HepG2 (cell line): ENCODE results near the gene PHF3. TPM values are rescaled to one million over a fixed set of nuclear protein-coding genes. Genes with fewer than 3 reads are reported as not detected.

ENCODE experiments used
- ATAC-seq: fragments of 200-7000 bp; cut with Tn5 transposase; 3 replicates; pipeline ENCODE4 v1.9.1; 2020; ENCODE audit warnings: mild to moderate bottlenecking, moderate library complexity
- BruUV-seq: library from RNA; stranded (reverse); fragments of 400-500 nt; replicated peaks from 2 replicates; lab custom pipeline; 2021; lab: Mats Ljungman, UMichigan
- CTCF ChIA-PET: fragments of 300-600 bp; formaldehyde crosslinking; extraction: SDS; loops from one replicate; lab custom pipeline; 2021; ENCODE audit warnings: low total read pairs, inconsistent platforms, low intra/inter-chr PET ratio; lab: Yijun Ruan, JAX
- POLR2A ChIA-PET: fragments of 350-600 bp; sonication (Branson Sonifier 250); formaldehyde crosslinking; loops from one replicate; lab custom pipeline; 2020; ENCODE audit warnings: antibody characterized with exemption, inconsistent platforms; lab: Yijun Ruan, JAX
- DNase-seq: peaks from one replicate; pipeline ENCODE4 v3.0.0-alpha.2; 2015; ENCODE audit warnings: low spot score
- FAIRE-seq: peaks from 3 replicates; lab custom pipeline; 2011; peaks lifted over from hg19 to GRCh38; lab: Jason Lieb, UNC
- H2AFZ ChIP-seq: one replicate; pipeline ENCODE4 v1.6.1; 2011; ENCODE audit warnings: low read length, inconsistent platforms
- H3K27ac ChIP-seq: fragments of 300-600 bp; 3 replicates; pipeline ENCODE4 v1.8.0; 2011; ENCODE audit warnings: mixed run types, mild to moderate bottlenecking, mixed read lengths, low read length, inconsistent platforms; ENCODE audit not compliant: insufficient read depth; ENCODE audit errors: extremely low read length
- H3K27me3 ChIP-seq, 2 experiments: fragments of 200-600 bp in 1 of 2; 2 replicates in 1 of 2; 3 replicates in 1 of 2; pipeline versions ENCODE4 v1.6.0 to v1.8.0; 2011; ENCODE audit warnings: low read length in 2 of 2, mild to moderate bottlenecking in 2 of 2, moderate library complexity in 2 of 2, inconsistent platforms in 1 of 2; ENCODE audit not compliant: insufficient read depth in 2 of 2, control insufficient read depth in 1 of 2
- H3K36me3 ChIP-seq, 2 experiments: fragments of 200-600 bp in 1 of 2; replicated peaks in 1 of 2; 2 replicates in 1 of 2; 3 replicates in 1 of 2; pipeline versions ENCODE4 v1.5.1 to v1.8.0; 2011; ENCODE audit warnings: low read length in 2 of 2, inconsistent platforms in 1 of 2; ENCODE audit not compliant: insufficient read depth in 2 of 2, control insufficient read depth in 1 of 2
- H3K4me1 ChIP-seq: 2 replicates; pipeline ENCODE4 v1.5.1; 2012; ENCODE audit warnings: low read length, inconsistent platforms; ENCODE audit not compliant: insufficient read depth
- H3K4me2 ChIP-seq: 2 replicates; pipeline ENCODE4 v1.6.0; 2011; ENCODE audit warnings: low read depth, low read length, inconsistent platforms
- H3K4me3 ChIP-seq, 3 experiments: fragments of 200-600 bp in 1 of 3; sonication (generic), shearing (Covaris generic) in 1 of 3; replicated peaks in 1 of 3; 2 replicates each; pipeline ENCODE4 v1.5.1; 2011 to 2016; ENCODE audit warnings: low read length in 3 of 3, inconsistent platforms in 2 of 3, low read depth in 2 of 3, mild to moderate bottlenecking in 2 of 3, control low read depth in 1 of 3, mixed read lengths in 1 of 3; ENCODE audit not compliant: insufficient read depth in 1 of 3
- H3K79me2 ChIP-seq: one replicate; pipeline ENCODE4 v1.6.1; 2011; ENCODE audit warnings: low read length, inconsistent platforms; ENCODE audit not compliant: insufficient read depth
- H3K9ac ChIP-seq: 2 replicates; pipeline ENCODE4 v1.6.0; 2011; ENCODE audit warnings: mild to moderate bottlenecking, low read depth, low read length, inconsistent platforms; ENCODE audit not compliant: insufficient read depth
- H3K9me3 ChIP-seq: 2 replicates; pipeline ENCODE4 v1.5.1; 2012; ENCODE audit warnings: mild to moderate bottlenecking, low read length
- H4K20me1 ChIP-seq: 2 replicates; pipeline ENCODE4 v1.6.0; 2011; ENCODE audit warnings: inconsistent platforms, mild to moderate bottlenecking, low read length, moderate library complexity; ENCODE audit not compliant: insufficient read depth
- ARHGAP35 ChIP-seq: sonication (generic); formaldehyde crosslinking; IDR thresholded peaks from 2 replicates; pipeline ENCODE4 v1.9.0; 2022; ENCODE audit warnings: mild to moderate bottlenecking, inconsistent platforms, moderate library complexity, missing genetic modification reagents, borderline replicate concordance
- CENPX ChIP-seq: sonication (generic); formaldehyde crosslinking; IDR thresholded peaks from 2 replicates; pipeline ENCODE4 v1.9.0; 2021; ENCODE audit warnings: mild to moderate bottlenecking, missing genetic modification reagents, moderate library complexity
- GATAD2A ChIP-seq: IDR thresholded peaks from 2 replicates; pipeline ENCODE4 v1.6.1; 2016
- KMT2B ChIP-seq: IDR thresholded peaks from 2 replicates; pipeline ENCODE4 v1.6.1; 2016; ENCODE audit warnings: missing genetic modification reagents, missing compliant biosample characterization
- NR2C2 ChIP-seq: sonication (generic); formaldehyde crosslinking; IDR thresholded peaks from 2 replicates; pipeline ENCODE4 v1.4.0; 2020; ENCODE audit warnings: missing genetic modification reagents, mild to moderate bottlenecking, moderate library complexity, borderline replicate concordance
- TBP ChIP-seq: sonication (generic); formaldehyde crosslinking; IDR thresholded peaks from 2 replicates; pipeline ENCODE4 v1.5.0; 2020; ENCODE audit warnings: missing genetic modification reagents
- ZKSCAN1 ChIP-seq: fragments of 150-350 bp; IDR thresholded peaks from 2 replicates; pipeline ENCODE4 v1.6.1; 2014; ENCODE audit warnings: low read length
- ZNF230 ChIP-seq: sonication (generic); formaldehyde crosslinking; IDR thresholded peaks from 2 replicates; pipeline ENCODE4 v1.4.0; 2020; ENCODE audit warnings: mild to moderate bottlenecking, missing genetic modification reagents
- ZNF296 ChIP-seq: sonication (generic); formaldehyde crosslinking; conservative IDR thresholded peaks from 2 replicates; pipeline ENCODE4 v1.5.0; 2020; ENCODE audit warnings: mild to moderate bottlenecking, missing genetic modification reagents
- ZNF337 ChIP-seq: sonication (generic); formaldehyde crosslinking; IDR thresholded peaks from 2 replicates; pipeline ENCODE4 v1.5.1; 2020; ENCODE audit warnings: missing genetic modification reagents, low read depth, mild to moderate bottlenecking, borderline replicate concordance
- WGBS: methylation state at CpG from one replicate; pipeline ENCODE4 v1.1.6; 2017; ENCODE audit warnings: low lambda C conversion rate; 5-methylcytosine and 5-hydroxymethylcytosine counted together
- in situ Hi-C: cut with HindIII; loops from 2 replicates; pipeline ENCODE4 v1.10.0; 2017; ENCODE audit warnings: low pct_unique_long_range_greater_than_20kb; ENCODE audit not compliant: extremely low pct_ligation_motif_present
- intact Hi-C: fragments of 100-400 bp; cut with micrococcal nuclease; formaldehyde crosslinking; loops from one replicate; pipeline ENCODE4 v1.10.0; 2022; ENCODE audit not compliant: unreplicated experiment
- polyA plus RNA-seq, 8 experiments: library from polyadenylated mRNA; depleted of rRNA in 3 of 8; stranded (reverse) in 7 of 8; unstranded in 1 of 8; fragments of >200 nt; fragmentation: Illumina TruSeq in 4 of 8; extraction: Trizol in 4 of 8; gene quantifications; 2 replicates each; pipeline versions ENCODE4 v1.2.1 to v1.2.3, GENCODE V29; 2011 to 2016; ENCODE audit warnings: low read depth in 4 of 8, missing spikeins in 1 of 8, mixed read lengths in 1 of 8; ENCODE audit not compliant: insufficient read depth in 1 of 8
- total RNA-seq, 5 experiments: library from RNA; depleted of rRNA; stranded (reverse); fragments of >200 nt; fragmentation: Illumina TruSeq; extraction: Trizol; gene quantifications; 2 replicates each; pipeline ENCODE4 v1.2.3, GENCODE V29; 2016; ENCODE audit warnings: low read depth in 1 of 5
- TF ChIP-seq, protein P1 (sequence below): sonication (generic); formaldehyde crosslinking; IDR thresholded peaks from 2 replicates; pipeline ENCODE4 v1.4.0; 2020; ENCODE audit warnings: mild to moderate bottlenecking, missing genetic modification reagents

Gene PHF3
- total and polyA plus RNA-seq, 2 of the 13 experiments (the other 11 are each of a cell fraction or from before 2014, with no cell fraction given), result 19.8 to 70.4 TPM

DNA sequence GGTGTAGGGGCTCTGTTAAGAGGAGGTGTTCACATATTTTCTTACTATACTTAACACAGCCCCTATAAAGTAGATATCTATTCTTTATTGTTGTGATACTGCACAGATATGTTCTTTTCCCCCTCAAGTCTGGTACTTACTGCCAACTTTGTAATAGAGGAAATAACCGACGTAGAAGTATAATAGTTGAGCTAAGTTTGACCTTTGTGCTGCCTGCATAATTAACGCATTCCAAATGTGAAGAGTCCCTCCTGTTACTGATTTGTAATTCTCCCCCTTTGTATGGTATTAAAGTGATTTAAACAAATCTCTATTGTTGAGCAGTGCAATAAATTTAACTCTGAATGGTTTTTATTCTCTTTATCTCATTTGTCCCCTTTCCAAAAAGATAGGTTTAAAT is 39.0 kb downstream of the PHF3 start:
- peaks cover 66% of the 10 kb centered on the region for H4K20me1 ChIP-seq
- no peak for TF ChIP-seq ARHGAP35
- TF ChIP-seq KMT2B (CRISPR knock-in tag), result no peak
- no peak for TF ChIP-seq ZNF296 (CRISPR knock-in tag)
- no peak for TF ChIP-seq ZNF230
- TF ChIP-seq NR2C2 (CRISPR knock-in tag), result no peak
- no peak for TF ChIP-seq ZKSCAN1
- TF ChIP-seq ZNF337 (CRISPR knock-in tag), result no peak
- TF ChIP-seq GATAD2A (CRISPR knock-in tag), result no peak
- TF ChIP-seq TBP (CRISPR knock-in tag), result no peak
- TF ChIP-seq, protein P1, sequence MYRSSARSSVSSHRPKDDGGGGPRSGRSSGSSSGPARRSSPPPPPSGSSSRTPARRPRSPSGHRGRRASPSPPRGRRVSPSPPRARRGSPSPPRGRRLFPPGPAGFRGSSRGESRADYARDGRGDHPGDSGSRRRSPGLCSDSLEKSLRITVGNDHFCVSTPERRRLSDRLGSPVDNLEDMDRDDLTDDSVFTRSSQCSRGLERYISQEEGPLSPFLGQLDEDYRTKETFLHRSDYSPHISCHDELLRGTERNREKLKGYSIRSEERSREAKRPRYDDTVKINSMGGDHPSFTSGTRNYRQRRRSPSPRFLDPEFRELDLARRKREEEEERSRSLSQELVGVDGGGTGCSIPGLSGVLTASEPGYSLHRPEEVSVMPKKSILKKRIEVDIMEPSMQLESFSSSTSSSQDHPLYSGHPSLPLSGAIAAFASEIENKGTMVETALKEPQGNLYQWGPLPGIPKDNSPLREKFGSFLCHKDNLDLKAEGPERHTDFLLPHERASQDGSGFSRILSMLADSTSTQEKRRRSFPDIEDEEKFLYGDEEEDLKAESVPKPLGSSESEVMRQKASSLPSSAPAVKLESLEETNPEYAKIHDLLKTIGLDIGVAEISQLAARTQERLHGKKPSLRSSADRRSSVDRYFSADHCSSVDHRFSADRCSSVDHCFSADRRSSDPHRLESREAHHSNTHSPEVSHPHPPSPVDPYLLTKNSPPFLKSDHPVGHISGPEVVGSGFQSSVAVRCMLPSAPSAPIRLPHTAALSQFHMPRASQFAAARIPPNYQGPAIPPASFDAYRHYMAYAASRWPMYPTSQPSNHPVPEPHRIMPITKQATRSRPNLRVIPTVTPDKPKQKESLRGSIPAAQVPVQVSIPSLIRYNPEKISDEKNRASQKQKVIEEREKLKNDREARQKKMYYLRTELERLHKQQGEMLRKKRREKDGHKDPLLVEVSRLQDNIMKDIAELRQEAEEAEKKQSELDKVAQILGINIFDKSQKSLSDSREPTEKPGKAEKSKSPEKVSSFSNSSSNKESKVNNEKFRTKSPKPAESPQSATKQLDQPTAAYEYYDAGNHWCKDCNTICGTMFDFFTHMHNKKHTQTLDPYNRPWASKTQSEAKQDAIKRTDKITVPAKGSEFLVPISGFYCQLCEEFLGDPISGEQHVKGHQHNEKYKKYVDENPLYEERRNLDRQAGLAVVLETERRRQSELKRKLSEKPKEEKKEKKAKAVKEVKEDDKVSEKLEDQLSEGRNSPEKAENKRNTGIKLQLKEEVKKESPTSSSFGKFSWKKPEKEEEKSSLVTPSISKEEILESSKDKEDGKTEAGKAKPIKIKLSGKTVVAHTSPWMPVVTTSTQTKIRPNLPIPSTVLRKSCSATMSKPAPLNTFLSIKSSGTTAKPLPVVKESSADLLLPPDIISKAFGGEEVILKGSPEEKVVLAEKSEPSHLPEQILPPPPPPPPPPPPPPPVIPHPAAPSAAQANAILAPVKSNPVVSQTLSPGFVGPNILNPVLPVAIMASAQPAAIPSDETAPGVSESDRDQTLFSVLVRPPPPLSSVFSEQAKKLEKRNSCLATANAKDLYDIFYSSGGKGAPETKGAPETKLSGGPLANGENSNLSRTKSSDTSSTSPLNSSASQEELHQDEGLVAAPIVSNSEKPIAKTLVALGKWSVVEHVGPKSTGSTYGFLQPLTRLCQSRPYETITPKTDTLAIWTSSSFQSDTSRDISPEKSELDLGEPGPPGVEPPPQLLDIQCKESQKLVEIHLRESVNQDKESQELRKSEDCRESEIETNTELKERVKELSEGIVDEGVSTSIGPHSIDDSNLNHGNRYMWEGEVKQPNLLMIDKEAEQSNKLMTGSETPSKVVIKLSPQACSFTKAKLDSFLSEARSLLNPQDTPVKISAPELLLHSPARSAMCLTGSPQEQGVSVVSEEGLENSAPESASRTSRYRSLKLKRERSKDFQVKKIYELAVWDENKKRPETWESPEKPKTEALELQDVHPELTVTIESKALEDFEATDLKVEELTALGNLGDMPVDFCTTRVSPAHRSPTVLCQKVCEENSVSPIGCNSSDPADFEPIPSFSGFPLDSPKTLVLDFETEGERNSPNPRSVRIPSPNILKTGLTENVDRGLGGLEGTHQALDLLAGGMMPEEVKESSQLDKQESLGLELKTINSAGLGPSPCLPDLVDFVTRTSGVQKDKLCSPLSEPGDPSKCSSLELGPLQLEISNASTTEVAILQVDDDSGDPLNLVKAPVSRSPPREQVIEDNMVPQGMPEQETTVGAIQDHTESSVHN, result no peak
- TF ChIP-seq CENPX, result no peak
- no peak overlapping the region for H3K9ac ChIP-seq
- H3K4me3 ChIP-seq, result no peak overlapping the region
- no peaks in the 10 kb centered on the region for H3K9me3 ChIP-seq
- in situ Hi-C loops, result no loop called here
- ATAC-seq (no peak), DNase-seq (no peak), FAIRE-seq (no peak)
- POLR2A ChIA-PET, result no interaction called here
- intact Hi-C loops, result loop anchor here (5.0 kb wide), 2 partner anchors 37 to 1422 kb away; partner anchors contain the start of gene PHF3
- WGBS, result 92% methylated on average over 3 of the region's 3 CpGs
- CTCF ChIA-PET, result no interaction called here
- H3K4me2 ChIP-seq, result no peak overlapping the region
- BruUV-seq, result no TSS peak
- no peak overlapping the region for H2AFZ ChIP-seq
- H3K27me3 ChIP-seq, result no peaks in the 10 kb centered on the region
- H3K27ac ChIP-seq, result no peak overlapping the region
- peaks cover 98% of the 10 kb centered on the region for H3K79me2 ChIP-seq
- peaks cover 67% of the 10 kb centered on the region for H3K4me1 ChIP-seq
- H3K36me3 ChIP-seq, result peaks cover 5 to 26% of the 10 kb centered on the region in 2 experiments; a peak in 4 of 5 replicates
